Endothelial cell of umbilical vein (primary cell): ENCODE data around the gene ROCK2.

Experiments
- CTCF ChIP-seq, 2 donors: IDR thresholded peaks; 1 replicate in 1 of 2; 2 replicates in 1 of 2; pipeline ENCODE4 v1.5.1; 2011; ENCODE audit warnings: low read length in 2 of 2, mild to moderate bottlenecking in 2 of 2, moderate library complexity in 2 of 2, control low read depth in 1 of 2, inconsistent platforms in 1 of 2, low read depth in 1 of 2; ENCODE audit not compliant: insufficient read depth in 1 of 2; ENCODE audit errors: extremely low read depth in 1 of 2
- EZH2 ChIP-seq: IDR thresholded peaks from 2 replicates; pipeline ENCODE4 v1.6.1; 2012; ENCODE audit warnings: borderline replicate concordance, low read depth, mild to moderate bottlenecking, moderate library complexity, low read length, inconsistent platforms; ENCODE audit not compliant: severe bottlenecking
- JUN ChIP-seq: IDR thresholded peaks from 2 replicates; pipeline ENCODE4 v1.6.1; 2011; ENCODE audit warnings: borderline replicate concordance, low read depth; ENCODE audit not compliant: insufficient read length, insufficient read depth
- MAX ChIP-seq: IDR thresholded peaks from 2 replicates; pipeline ENCODE4 v1.6.1; 2011; ENCODE audit not compliant: insufficient read depth, insufficient read length
- POLR2A ChIP-seq: IDR thresholded peaks from 2 replicates; pipeline ENCODE4 v1.6.1; 2012; ENCODE audit warnings: low read depth, mild to moderate bottlenecking, control low read depth, low read length
- POLR2AphosphoS5 ChIP-seq: IDR thresholded peaks from 2 replicates; pipeline ENCODE4 v1.6.1; 2012; ENCODE audit warnings: low read depth, mild to moderate bottlenecking, control low read depth, low read length, moderate library complexity; ENCODE audit not compliant: insufficient read depth

GRCh38 chr2:11267931-11268330, 76.5 kb downstream of the ROCK2 start:
- TF ChIP-seq CTCF (IDR thresholded peaks at IDR 0.05; ENCODE audit: extremely low read depth in 1 of 2, insufficient read depth in 1 of 2, low read depth in 1 of 2, low read length in 2 of 2) (no peak), MAX (no peak), POLR2A (no peak), EZH2 (no peak), POLR2AphosphoS5 (no peak), JUN (no peak)
